Measurements from ENCODE around the gene CCDC136. TPM values are rescaled to one million over a fixed set of nuclear protein-coding genes. Genes with fewer than 3 reads are reported as not detected.

CCDC136 gene
- total RNA-seq, 2 donors from 2014 or later, result 46.0 to 51.2 TPM

DNA sequence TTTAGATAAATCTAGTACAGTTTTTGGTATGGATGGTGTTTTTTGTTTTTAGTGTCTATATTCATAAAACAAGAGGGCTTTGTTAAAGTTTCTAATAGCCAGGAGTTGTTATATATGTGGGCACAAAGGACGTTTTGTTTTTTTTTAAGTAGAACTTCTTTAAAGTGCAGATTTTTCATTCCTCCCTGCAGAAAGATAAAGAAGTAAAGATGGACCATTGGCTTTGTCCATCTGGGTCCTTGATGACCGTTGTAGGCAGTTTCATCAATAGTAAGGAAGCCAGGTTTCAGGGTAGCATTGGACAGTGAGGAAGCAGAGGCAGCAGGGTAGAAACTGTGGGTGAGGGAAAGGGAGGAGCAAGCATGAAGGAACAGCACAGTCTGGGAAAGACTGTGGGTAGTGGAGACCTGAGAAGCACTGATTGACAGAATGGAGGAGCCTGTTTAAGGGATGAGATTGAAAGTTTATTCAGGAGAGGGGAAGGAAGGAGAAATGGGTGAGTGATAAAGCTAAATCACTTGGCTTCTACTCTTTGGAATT, 47.3 kb upstream of the CCDC136 start:
- Histone ChIP-seq H3K4me1 (ENCODE audit: control insufficient read depth, insufficient read depth, low read length) (no peaks in the 10 kb centered on the region), H3K9ac (ENCODE audit: extremely low read depth, low read length, poor library complexity, severe bottlenecking) (no peak overlapping the region), H3K27ac (ENCODE audit: low read depth, low read length) (no peak overlapping the region), H3K4me3 (ENCODE audit: low read length) (no peak overlapping the region), H3K9me3 (ENCODE audit: control insufficient read depth, low read length) (no peaks in the 10 kb centered on the region), H3K36me3 (ENCODE audit: control insufficient read depth, insufficient read depth, low read length) (peaks cover 33% of the 10 kb centered on the region), H3K27me3 (ENCODE audit: control insufficient read depth, insufficient read depth, low read length, poor library complexity, severe bottlenecking) (no peaks in the 10 kb centered on the region)
- H3K4me1 Mint-ChIP-seq, result peaks cover 20% of the 10 kb centered on the region
- no peaks in the 10 kb centered on the region for H3K9me3 Mint-ChIP-seq
- no peak overlapping the region for H3K27ac Mint-ChIP-seq
- no peak for TF ChIP-seq CTCF (conservative IDR thresholded peaks at IDR 0.05)
- peaks cover 37% of the 10 kb centered on the region for H3K36me3 Mint-ChIP-seq (ENCODE audit: low read depth)
- H3K4me3 Mint-ChIP-seq, result no peak overlapping the region
- no peak for DNase-seq
- 86 to 100% methylated on average over 1 to 2 of the region's 2 CpGs for WGBS, 2 experiments (ENCODE audit: insufficient coverage in 1 of 2, insufficient read length in 1 of 2)
- H3K27me3 Mint-ChIP-seq (ENCODE audit: insufficient read depth), result no peaks in the 10 kb centered on the region

DNA sequence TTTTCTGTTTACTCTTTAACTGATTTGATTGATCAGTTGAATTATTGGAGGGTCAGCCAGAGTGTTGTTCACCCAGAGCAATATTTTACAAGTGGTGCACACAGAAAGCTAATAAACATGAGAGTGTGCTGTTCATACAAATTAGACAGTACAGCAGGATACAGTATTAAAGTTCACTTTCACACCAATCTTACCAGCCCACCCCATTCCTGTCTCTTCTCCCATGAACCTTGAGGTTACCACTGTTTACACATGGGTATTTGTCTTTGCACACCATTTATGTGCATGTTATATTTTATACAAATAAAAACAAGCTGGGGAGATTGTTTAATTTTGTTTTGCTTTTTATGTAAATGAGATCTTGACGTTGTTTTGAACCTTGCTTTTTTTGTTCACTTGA, 46.1 kb upstream of the CCDC136 start:
- TF ChIP-seq CTCF (conservative IDR thresholded peaks at IDR 0.05), result no peak
- Mint-ChIP-seq H3K9me3 (no peaks in the 10 kb centered on the region), H3K27me3 (ENCODE audit: insufficient read depth) (no peaks in the 10 kb centered on the region), H3K4me1 (peaks cover 16% of the 10 kb centered on the region), H3K27ac (no peak overlapping the region), H3K4me3 (no peak overlapping the region), H3K36me3 (ENCODE audit: low read depth) (peaks cover 48% of the 10 kb centered on the region)
- H3K27ac ChIP-seq (ENCODE audit: low read depth, low read length), result no peak overlapping the region
- DNase-seq, result no peak
- H3K4me1 ChIP-seq (ENCODE audit: control insufficient read depth, insufficient read depth, low read length), result no peaks in the 10 kb centered on the region
- H3K9ac ChIP-seq (ENCODE audit: extremely low read depth, low read length, poor library complexity, severe bottlenecking), result no peak overlapping the region
- H3K9me3 ChIP-seq (ENCODE audit: control insufficient read depth, low read length), result no peaks in the 10 kb centered on the region
- H3K27me3 ChIP-seq (ENCODE audit: control insufficient read depth, insufficient read depth, low read length, poor library complexity, severe bottlenecking), result no peaks in the 10 kb centered on the region
- 93% methylated on average over 1 of the region's 1 CpG; no CpG with 5 or more reads in 1 of the 2 experiments for WGBS, 2 experiments (ENCODE audit: insufficient coverage in 1 of 2, insufficient read length in 1 of 2)
- H3K36me3 ChIP-seq (ENCODE audit: control insufficient read depth, insufficient read depth, low read length), result peaks cover 46% of the 10 kb centered on the region
- no peak overlapping the region for H3K4me3 ChIP-seq (ENCODE audit: low read length)

DNA sequence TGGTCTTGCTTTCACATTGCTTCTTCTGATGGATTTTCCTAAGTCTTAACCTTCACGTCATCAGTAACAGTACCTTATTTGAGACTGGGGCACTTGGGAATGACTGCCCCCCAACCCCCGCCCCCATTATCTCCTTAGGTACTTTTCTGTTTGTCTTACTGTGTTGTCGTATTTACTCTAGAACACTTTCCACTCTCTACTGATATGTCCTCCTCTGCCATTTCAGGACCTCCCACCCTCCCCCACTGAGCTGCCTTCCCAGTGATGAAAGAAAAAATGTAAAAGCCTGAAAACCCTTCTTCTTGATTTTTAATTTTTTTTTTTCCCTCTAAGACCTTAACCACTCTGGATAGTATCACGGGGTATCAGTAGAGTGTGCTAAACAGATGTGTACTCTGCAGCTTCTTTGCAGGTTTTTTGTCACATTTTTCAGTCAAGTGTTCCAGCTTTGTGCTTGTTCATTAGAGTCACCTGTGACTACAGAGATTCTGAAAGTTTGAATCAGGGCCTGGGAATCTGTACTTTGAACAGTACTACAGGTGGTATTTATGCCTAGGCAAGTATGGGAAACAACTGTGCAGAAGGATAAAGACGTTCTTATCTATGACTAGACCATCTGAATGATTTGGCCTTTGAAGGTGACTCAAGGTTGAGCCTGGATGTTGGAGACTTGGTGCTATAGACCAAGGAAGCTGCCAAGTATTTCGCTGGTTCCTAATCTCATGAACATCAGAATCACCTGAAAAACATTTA, 44.3 kb upstream of the CCDC136 start:
- 91 to 94% methylated on average over 4 to 6 of the region's 6 CpGs for WGBS, 2 experiments (ENCODE audit: insufficient coverage in 1 of 2, insufficient read length in 1 of 2)
- Histone ChIP-seq H3K9me3 (ENCODE audit: control insufficient read depth, low read length) (no peaks in the 10 kb centered on the region), H3K9ac (ENCODE audit: extremely low read depth, low read length, poor library complexity, severe bottlenecking) (no peak overlapping the region), H3K4me3 (ENCODE audit: low read length) (peak overlapping the region; percentile 5), H3K27me3 (ENCODE audit: control insufficient read depth, insufficient read depth, low read length, poor library complexity, severe bottlenecking) (no peaks in the 10 kb centered on the region), H3K27ac (ENCODE audit: low read depth, low read length) (no peak overlapping the region), H3K36me3 (ENCODE audit: control insufficient read depth, insufficient read depth, low read length) (peaks cover 63% of the 10 kb centered on the region), H3K4me1 (ENCODE audit: control insufficient read depth, insufficient read depth, low read length) (no peaks in the 10 kb centered on the region)
- Mint-ChIP-seq H3K9me3 (no peaks in the 10 kb centered on the region), H3K36me3 (ENCODE audit: low read depth) (peaks cover 54% of the 10 kb centered on the region), H3K27me3 (ENCODE audit: insufficient read depth) (no peaks in the 10 kb centered on the region), H3K4me3 (no peak overlapping the region), H3K4me1 (peaks cover 15% of the 10 kb centered on the region), H3K27ac (no peak overlapping the region)
- no peak for TF ChIP-seq CTCF (conservative IDR thresholded peaks at IDR 0.05)
- no peak for DNase-seq

Measured in endodermal cell (in vitro differentiated cells).